Motor neuron (in vitro differentiated cells): ENCODE data around the gene ZNF211. TPM values are rescaled to one million over a fixed set of nuclear protein-coding genes. Genes with fewer than 3 reads are reported as not detected.

Source experiments
- ATAC-seq, 8 experiments: fragments of 200-7000 bp; cut with Tn5 transposase; replicated peaks in 6 of 8; 2 replicates each; pipeline ENCODE4 v1.8.0; 2021; ENCODE audit warnings: mild to moderate bottlenecking in 8 of 8, moderate library complexity in 8 of 8
- H3K27ac ChIP-seq, 2 donors: fragments of 250-450 bp; sonication (Bioruptor Pico); 2 replicates each; pipeline ENCODE4 v1.9.0; 2021; ENCODE audit warnings: antibody characterized with exemption in 2 of 2, mild to moderate bottlenecking in 2 of 2, moderate library complexity in 1 of 2
- H3K4me1 ChIP-seq, 2 donors: fragments of 250-450 bp; sonication (Bioruptor Pico); replicated peaks in 1 of 2; 2 replicates each; pipeline ENCODE4 v1.6.1; 2021; ENCODE audit warnings: antibody characterized with exemption in 2 of 2, mild to moderate bottlenecking in 2 of 2, moderate library complexity in 1 of 2
- H3K4me3 ChIP-seq, 5 donors: fragments of 250-450 bp; sonication (Bioruptor Pico); 2 replicates each; pipeline ENCODE4 v1.9.0; 2021; ENCODE audit warnings: antibody characterized with exemption in 5 of 5, mild to moderate bottlenecking in 5 of 5, moderate library complexity in 4 of 5
- WGBS, 10 experiments: fragments of 450-650 bp; shearing (Covaris generic); methylation state at CpG; one replicate each; pipeline ENCODE4 v1.0.0; 2022; 5-methylcytosine and 5-hydroxymethylcytosine counted together
- in situ Hi-C, 9 experiments: fragments of 400-800 bp; cut with MboI; loops; one replicate each; pipeline ENCODE4 v1.15.0; 2021; ENCODE audit warnings: low sequenced_read_pairs in 9 of 9, low pct_unique_long_range_greater_than_20kb in 2 of 9; ENCODE audit not compliant: unreplicated experiment in 9 of 9
- total RNA-seq, 8 experiments: library from RNA; unstranded; fragments of 300-600 nt; gene quantifications; 2 replicates each; pipeline versions ENCODE4 v1.2.3 to v1.2.4, GENCODE V29; 2022

Gene ZNF211
- total RNA-seq, 8 experiments from 2014 or later = 10.2 to 28.1 (median 19.6) TPM

- ATAC-seq = peak in 1 of 8 experiments; percentile 5
- WGBS, 10 experiments = 20 to 80% (median 35%) methylated on average over 1 to 5 of the region's 6 CpGs; no CpG with 5 or more reads in 6 of the 10 experiments
- Histone ChIP-seq H3K4me3 (peak overlapping the region; percentile 65 to 99 (median 80)), H3K4me1 (peaks cover 0 to 7% of the 10 kb centered on the region in 2 donors), H3K27ac (no peak overlapping the region)
- in situ Hi-C loops = no loop called here
These were observed 814 bp downstream of the ZNF211 start for GRCh38 chr19:57633832-57634131.

- Histone ChIP-seq H3K4me3 (no peak overlapping the region), H3K4me1 (peaks cover 0 to 7% of the 10 kb centered on the region in 2 donors), H3K27ac (no peak overlapping the region)
- 82 to 100% (median 95%) methylated on average over 1 to 4 of the region's 4 CpGs for WGBS, 10 experiments
- in situ Hi-C loops = no loop called here
- ATAC-seq = no peak
These were observed 4.4 kb downstream of the ZNF211 start for GRCh38 chr19:57637379-57637778.

- no peak for ATAC-seq
- in situ Hi-C loops = no loop called here
- Histone ChIP-seq H3K4me1 (no peaks in the 10 kb centered on the region), H3K4me3 (no peak overlapping the region), H3K27ac (no peak overlapping the region)
- WGBS, 10 experiments = 80 to 100% (median 100%) methylated on average over 1 to 3 of the region's 4 CpGs; no CpG with 5 or more reads in 1 of the 10 experiments
These were observed 8.8 kb downstream of the ZNF211 start for GRCh38 chr19:57641715-57642234.

- H3K4me3 ChIP-seq = no peak overlapping the region
- ATAC-seq = no peak
- no peaks in the 10 kb centered on the region for H3K4me1 ChIP-seq
- in situ Hi-C loops = no loop called here
- no peak overlapping the region for H3K27ac ChIP-seq
- 70 to 100% (median 95%) methylated on average over 1 to 4 of the region's 4 CpGs; no CpG with 5 or more reads in 1 of the 10 experiments for WGBS, 10 experiments
These were observed 9.6 kb downstream of the ZNF211 start for GRCh38 chr19:57642396-57643046.

- Histone ChIP-seq H3K4me1 (no peaks in the 10 kb centered on the region), H3K27ac (no peak overlapping the region), H3K4me3 (no peak overlapping the region)
- in situ Hi-C loops = no loop called here
- no peak for ATAC-seq
These were observed 10.8 kb downstream of the ZNF211 start for GRCh38 chr19:57643734-57644133.

GRCh38 chr19:57648331-57649003 is 15.5 kb downstream of the ZNF211 start:
- Histone ChIP-seq H3K4me1 (no peaks in the 10 kb centered on the region), H3K27ac (no peak overlapping the region), H3K4me3 (no peak overlapping the region)
- in situ Hi-C loops = no loop called here
- WGBS, 10 experiments = 0 to 88% (median 60%) methylated on average over 1 to 6 of the region's 6 CpGs; no CpG with 5 or more reads in 1 of the 10 experiments
- ATAC-seq = peak in 1 of 8 experiments; percentile 34

- in situ Hi-C loops = no loop called here
- Histone ChIP-seq H3K27ac (no peak overlapping the region), H3K4me3 (no peak overlapping the region), H3K4me1 (no peaks in the 10 kb centered on the region)
- ATAC-seq = peak in 2 of 8 experiments; percentile 37 to 53
- 22 to 91% (median 44%) methylated on average over 1 to 6 of the region's 6 CpGs; no CpG with 5 or more reads in 2 of the 10 experiments for WGBS, 10 experiments
These were observed 18.7 kb downstream of the ZNF211 start for GRCh38 chr19:57651654-57651996.

- Histone ChIP-seq H3K27ac (no peak overlapping the region), H3K4me3 (no peak overlapping the region), H3K4me1 (no peaks in the 10 kb centered on the region)
- in situ Hi-C loops = no loop called here
- ATAC-seq = no peak
- 0 to 33% (median 0%) methylated on average over 1 to 2 of the region's 2 CpGs; no CpG with 5 or more reads in 6 of the 10 experiments for WGBS, 10 experiments
These were observed 20.7 kb downstream of the ZNF211 start for GRCh38 chr19:57653689-57654088.

GRCh38 chr19:57655443-57655842 is 22.5 kb downstream of the ZNF211 start:
- 33 to 83% (median 41%) methylated on average over 1 of the region's 1 CpG; no CpG with 5 or more reads in 4 of the 10 experiments for WGBS, 10 experiments
- no peak overlapping the region for H3K4me3 ChIP-seq
- no peaks in the 10 kb centered on the region for H3K4me1 ChIP-seq
- H3K27ac ChIP-seq = no peak overlapping the region
- ATAC-seq = no peak
- in situ Hi-C loops = no loop called here

GRCh38 chr19:57656346-57656745 is 23.4 kb downstream of the ZNF211 start:
- Histone ChIP-seq H3K27ac (no peak overlapping the region), H3K4me3 (no peak overlapping the region), H3K4me1 (no peaks in the 10 kb centered on the region)
- ATAC-seq = no peak
- in situ Hi-C loops = no loop called here
- WGBS, 10 experiments = 0 to 83% (median 30%) methylated on average over 1 of the region's 1 CpG; no CpG with 5 or more reads in 5 of the 10 experiments

GRCh38 chr19:57664269-57665127 is 31.5 kb downstream of the ZNF211 start:
- H3K4me1 ChIP-seq = peaks cover 5 to 13% of the 10 kb centered on the region in 2 donors
- peak overlapping the region; percentile 37 to 52 (median 39) for H3K4me3 ChIP-seq
- peak; percentile 93 to 99 (median 97) for ATAC-seq
- peak overlapping the region; percentile 60 to 82 for H3K27ac ChIP-seq
- WGBS, 10 experiments = 0 to 15% (median 7%) methylated on average over 2 to 16 of the region's 64 CpGs; no CpG with 5 or more reads in 2 of the 10 experiments
- in situ Hi-C loops = no loop called here

GRCh38 chr19:57665261-57665806 is 32.4 kb downstream of the ZNF211 start:
- ATAC-seq = no peak
- WGBS, 10 experiments = 50 to 100% (median 86%) methylated on average over 1 to 7 of the region's 9 CpGs; no CpG with 5 or more reads in 2 of the 10 experiments
- in situ Hi-C loops = no loop called here
- H3K4me3 ChIP-seq = peak overlapping the region in 3 of 5 donors; percentile 39 to 52 (median 41)
- H3K27ac ChIP-seq = peak overlapping the region in 1 of 2 donors; percentile 82
- peaks cover 5 to 13% of the 10 kb centered on the region in 2 donors for H3K4me1 ChIP-seq
